IMR-90 (cell line): ENCODE measurements around the gene POU2F1. TPM values are rescaled to one million over a fixed set of nuclear protein-coding genes. Genes with fewer than 3 reads are reported as not detected.

Experiments
- ATAC-seq: fragments of 200-7000 bp; cut with Tn5 transposase; 2 replicates; pipeline ENCODE4 v1.9.1; 2020; ENCODE audit warnings: low read depth, mild to moderate bottlenecking, moderate library complexity
- BruUV-seq: library from RNA; stranded (reverse); fragments of 400-500 nt; replicated peaks from 2 replicates; lab custom pipeline; 2021; lab: Mats Ljungman, UMichigan
- CTCF ChIA-PET: fragments of 300-600 bp; formaldehyde crosslinking; extraction: SDS; loops from one replicate; lab custom pipeline; 2021; ENCODE audit warnings: antibody characterized with exemption; lab: Yijun Ruan, JAX
- POLR2A ChIA-PET: fragments of 300-600 bp; sonication (Branson Sonifier 250); formaldehyde crosslinking; loops from one replicate; lab custom pipeline; 2022; ENCODE audit warnings: antibody characterized with exemption; ENCODE audit not compliant: unreplicated experiment; lab: Charles Lee
- DNase-seq: peaks from one replicate; pipeline ENCODE4 v3.0.0; 2013
- H2AFZ ChIP-seq: replicated peaks from 2 replicates; pipeline ENCODE3; 2013; ENCODE audit warnings: low read length, mild to moderate bottlenecking; ENCODE audit not compliant: poor library complexity
- H2AK5ac ChIP-seq: 2 replicates; pipeline ENCODE4 v1.6.1; 2013; ENCODE audit warnings: low read depth, low read length, inconsistent platforms
- H2AK9ac ChIP-seq: replicated peaks from 2 replicates; pipeline ENCODE3; 2013; ENCODE audit warnings: mild to moderate bottlenecking, low read depth, low read length, moderate library complexity; ENCODE audit not compliant: poor library complexity
- H2BK120ac ChIP-seq: 2 replicates; pipeline ENCODE4 v1.6.1; 2013; ENCODE audit warnings: low read depth, low read length, inconsistent platforms
- H2BK15ac ChIP-seq: 3 replicates; pipeline ENCODE4 v1.6.1; 2013; ENCODE audit warnings: low read depth, low read length, inconsistent platforms
- H2BK20ac ChIP-seq: 2 replicates; pipeline ENCODE4 v1.6.1; 2013; ENCODE audit warnings: low read depth, mild to moderate bottlenecking, inconsistent platforms, low read length, moderate library complexity
- H2BK5ac ChIP-seq: 2 replicates; pipeline ENCODE4 v1.6.1; 2013; ENCODE audit warnings: mild to moderate bottlenecking, low read depth, low read length, inconsistent platforms; ENCODE audit not compliant: poor library complexity, severe bottlenecking
- H3K14ac ChIP-seq: replicated peaks from 2 replicates; pipeline ENCODE4 v1.6.1; 2013; ENCODE audit warnings: low read depth, low read length, inconsistent platforms
- H3K18ac ChIP-seq: 2 replicates; pipeline ENCODE4 v1.6.1; 2013; ENCODE audit warnings: low read depth, low read length, control low read depth
- H3K23ac ChIP-seq: 2 replicates; pipeline ENCODE4 v1.6.1; 2013; ENCODE audit warnings: low read depth, low read length, inconsistent platforms
- H3K27ac ChIP-seq: 2 replicates; pipeline ENCODE4 v1.5.1; 2013; ENCODE audit warnings: mild to moderate bottlenecking, control low read depth, low read length; ENCODE audit not compliant: insufficient read depth
- H3K27me3 ChIP-seq: 2 replicates; pipeline ENCODE4 v1.6.1; 2013; ENCODE audit warnings: low read length; ENCODE audit not compliant: control insufficient read depth, insufficient read depth
- H3K36me3 ChIP-seq: 2 replicates; pipeline ENCODE4 v1.6.1; 2013; ENCODE audit warnings: low read length, mixed read lengths; ENCODE audit not compliant: control insufficient read depth, insufficient read depth
- H3K4ac ChIP-seq: 2 replicates; pipeline ENCODE4 v1.6.1; 2013; ENCODE audit warnings: low read depth, low read length, inconsistent platforms
- H3K4me1 ChIP-seq: 2 replicates; pipeline ENCODE4 v1.6.1; 2013; ENCODE audit warnings: low read length, mixed read lengths; ENCODE audit not compliant: control insufficient read depth, insufficient read depth
- H3K4me2 ChIP-seq: 2 replicates; pipeline ENCODE4 v1.6.1; 2013; ENCODE audit warnings: low read depth, mild to moderate bottlenecking, control low read depth, low read length, moderate library complexity
- H3K4me3 ChIP-seq: 2 replicates; pipeline ENCODE4 v1.5.1; 2013; ENCODE audit warnings: low read depth, mild to moderate bottlenecking, control low read depth, low read length, moderate library complexity; ENCODE audit not compliant: insufficient read depth
- H3K56ac ChIP-seq: 2 replicates; pipeline ENCODE4 v1.6.1; 2013; ENCODE audit warnings: low read length, inconsistent platforms; ENCODE audit not compliant: insufficient read depth; ENCODE audit errors: extremely low read depth
- H3K79me1 ChIP-seq, 2 experiments: 2 replicates each; pipeline ENCODE4 v1.6.1; 2013; ENCODE audit warnings: low read length in 2 of 2, inconsistent platforms in 1 of 2, low read depth in 1 of 2
- H3K9ac ChIP-seq: 2 replicates; pipeline ENCODE4 v1.6.1; 2013; ENCODE audit warnings: low read depth, low read length, control low read depth
- H3K9me1 ChIP-seq: 2 replicates; pipeline ENCODE4 v1.6.1; 2013; ENCODE audit warnings: low read length, inconsistent platforms; ENCODE audit not compliant: insufficient read depth
- H3K9me3 ChIP-seq: 2 replicates; pipeline ENCODE4 v1.6.1; 2013; ENCODE audit warnings: low read length; ENCODE audit not compliant: control insufficient read depth, insufficient read depth
- H4K20me1 ChIP-seq: 2 replicates; pipeline ENCODE4 v1.6.1; 2013; ENCODE audit warnings: low read length, inconsistent platforms; ENCODE audit not compliant: insufficient read depth
- H4K5ac ChIP-seq: 2 replicates; pipeline ENCODE4 v1.6.1; 2013; ENCODE audit warnings: mild to moderate bottlenecking, low read depth, low read length, control low read depth
- H4K8ac ChIP-seq, 2 experiments: 2 replicates each; pipeline ENCODE4 v1.6.1; 2013; ENCODE audit warnings: low read depth in 2 of 2, low read length in 2 of 2, control low read depth in 1 of 2, inconsistent platforms in 1 of 2
- H4K91ac ChIP-seq: 2 replicates; pipeline ENCODE4 v1.6.1; 2013; ENCODE audit warnings: low read depth, low read length, inconsistent platforms; ENCODE audit not compliant: insufficient read depth
- CEBPB ChIP-seq: IDR thresholded peaks from 2 replicates; pipeline ENCODE4 v1.6.1; 2012; ENCODE audit warnings: low read depth, low read length, improper control_type of control experiment
- MAZ ChIP-seq: IDR thresholded peaks from 2 replicates; pipeline ENCODE4 v1.6.1; 2012; ENCODE audit warnings: low read depth, mild to moderate bottlenecking, low read length, improper control_type of control experiment, moderate library complexity, borderline replicate concordance
- MXI1 ChIP-seq: IDR thresholded peaks from 2 replicates; pipeline ENCODE4 v1.6.1; 2012; ENCODE audit warnings: low read depth, mild to moderate bottlenecking, low read length, moderate library complexity, borderline replicate concordance
- RAD21 ChIP-seq: IDR thresholded peaks from 2 replicates; pipeline ENCODE4 v1.6.1; 2012; ENCODE audit warnings: low read length, improper control_type of control experiment
- RCOR1 ChIP-seq: IDR thresholded peaks from 2 replicates; pipeline ENCODE4 v1.6.1; 2012; ENCODE audit warnings: mild to moderate bottlenecking, low read length, improper control_type of control experiment; ENCODE audit not compliant: insufficient replicate concordance
- SMC3 ChIP-seq: fragments of 150-350 bp; IDR thresholded peaks from 2 replicates; pipeline ENCODE4 v1.6.1; 2016; ENCODE audit warnings: low read depth, mild to moderate bottlenecking, antibody characterized with exemption, low read length, moderate library complexity
- WGBS, 2 experiments: methylation state at CpG; one replicate each; pipeline versions ENCODE4 v1.1.5 to v1.1.7; 2013; ENCODE audit warnings: missing lambda C conversion rate in 2 of 2; ENCODE audit not compliant: insufficient read length in 1 of 2; ENCODE audit errors: extremely low coverage in 2 of 2; 5-methylcytosine and 5-hydroxymethylcytosine counted together
- dilution Hi-C: fragments of 300-500 bp; cut with HindIII; formaldehyde crosslinking; loops from one replicate; pipeline ENCODE4 v1.14.3; 2018; ENCODE audit warnings: low sequenced_read_pairs; ENCODE audit not compliant: unreplicated experiment
- in situ Hi-C: fragments of 300-500 bp; cut with MboI; formaldehyde crosslinking; loops from 3 replicates; pipeline ENCODE4 v1.14.3; 2019; ENCODE audit warnings: low sequenced_read_pairs, inconsistent platforms, mixed read lengths
- intact Hi-C: fragments of 100-400 bp; cut with micrococcal nuclease; formaldehyde crosslinking; loops from 2 replicates; pipeline ENCODE4 v1.10.0; 2022
- polyA plus RNA-seq, 3 experiments: library from polyadenylated mRNA; depleted of rRNA; stranded (reverse); fragments of >200 nt; gene quantifications; 2 replicates each; pipeline ENCODE4 v1.2.3, GENCODE V29; 2012; ENCODE audit warnings: low replicate concordance in 1 of 3
- total RNA-seq: library from RNA; depleted of rRNA; stranded (reverse); fragments of >200 nt; gene quantifications from 2 replicates; pipeline ENCODE4 v1.2.3, GENCODE V29; 2012

Gene POU2F1
- total and polyA plus RNA-seq, 2 of the 4 experiments (the other 2 are of a cell fraction) = 1.2 to 3.4 TPM

- dilution Hi-C loops = no loop called here
- Histone ChIP-seq H2AK9ac (no peak overlapping the region), H3K14ac (no peak overlapping the region), H2BK20ac (no peak overlapping the region), H4K20me1 (no peaks in the 10 kb centered on the region), H3K79me1 (no peaks in the 10 kb centered on the region), H3K23ac (no peak overlapping the region), H2BK5ac (no peak overlapping the region), H3K9me1 (no peaks in the 10 kb centered on the region), H3K27ac (no peak overlapping the region), H3K4me3 (no peak overlapping the region), H4K91ac (no peak overlapping the region), H3K9me3 (no peaks in the 10 kb centered on the region), H3K36me3 (no peaks in the 10 kb centered on the region), H4K8ac (no peak overlapping the region), H3K18ac (no peak overlapping the region), H3K27me3 (peaks cover 5% of the 10 kb centered on the region), H2AK5ac (no peak overlapping the region), H3K56ac (no peak overlapping the region), H2BK15ac (no peak overlapping the region), H3K4me2 (no peak overlapping the region), H3K4me1 (no peaks in the 10 kb centered on the region), H3K9ac (no peak overlapping the region), H2AFZ (no peak overlapping the region), H3K4ac (no peak overlapping the region), H4K5ac (no peak overlapping the region), H2BK120ac (no peak overlapping the region)
- in situ Hi-C loops = no loop called here
- no TSS peak for BruUV-seq
- intact Hi-C loops = no loop called here
- no CpG with 5 or more reads among the region's 1 CpG for WGBS, 2 experiments
- ChIA-PET POLR2A (no interaction called here), CTCF (no interaction called here)
- ATAC-seq (no peak), DNase-seq (no peak)
- TF ChIP-seq CEBPB (no peak), RAD21 (no peak), MAZ (no peak), SMC3 (no peak), MXI1 (no peak), RCOR1 (no peak)
These were observed 28.7 kb upstream of the POU2F1 start for GRCh38 chr1:167191958-167192357.
